H1 (cell line): ENCODE data around the gene OR2V1. TPM values are rescaled to one million over a fixed set of nuclear protein-coding genes. Genes with fewer than 3 reads are reported as not detected.
A peak's percentile ranks its signal among the peaks of the same experiment; 100 is the strongest.

Source experiments
- CTCF ChIA-PET: fragments of 300-600 bp; sonication (Branson Sonifier 250); formaldehyde crosslinking; loops from one replicate; lab custom pipeline; 2021; ENCODE audit not compliant: partially characterized antibody; lab: Charles Lee
- POLR2A ChIA-PET: fragments of 300-600 bp; sonication (Branson Sonifier 250); formaldehyde crosslinking; loops from one replicate; lab custom pipeline; 2021; ENCODE audit warnings: inconsistent platforms; ENCODE audit not compliant: partially characterized antibody; lab: Charles Lee
- DNase-seq, 2 experiments: peaks; one replicate each; pipeline versions ENCODE4 v3.0.0 to v3.0.0-alpha.2; 2010 to 2022; ENCODE audit warnings: low spot score in 2 of 2, low read depth in 1 of 2, mixed read lengths in 1 of 2
- FAIRE-seq: peaks from 2 replicates; lab custom pipeline; 2011; peaks lifted over from hg19 to GRCh38; lab: Jason Lieb, UNC
- H2AFZ ChIP-seq: 2 replicates; pipeline ENCODE4 v1.8.1; 2012; ENCODE audit warnings: low read length, inconsistent platforms
- H2AK5ac ChIP-seq: 2 replicates; pipeline ENCODE4 v1.6.1; 2013; ENCODE audit warnings: low read depth, low read length
- H2BK120ac ChIP-seq: replicated peaks from 2 replicates; pipeline ENCODE3; 2013; ENCODE audit warnings: low read depth, low read length, inconsistent platforms
- H2BK12ac ChIP-seq: 2 replicates; pipeline ENCODE4 v1.6.1; 2013; ENCODE audit warnings: low read depth, low read length
- H2BK15ac ChIP-seq: 2 replicates; pipeline ENCODE4 v1.6.1; 2013; ENCODE audit warnings: low read length
- H2BK20ac ChIP-seq: 2 replicates; pipeline ENCODE4 v1.6.1; 2013; ENCODE audit warnings: low read length
- H2BK5ac ChIP-seq: 2 replicates; pipeline ENCODE4 v1.6.1; 2013; ENCODE audit warnings: low read depth, low read length
- H3K14ac ChIP-seq: 2 replicates; pipeline ENCODE4 v1.6.1; 2013; ENCODE audit warnings: inconsistent platforms; ENCODE audit not compliant: insufficient read length
- H3K18ac ChIP-seq: 2 replicates; pipeline ENCODE4 v1.6.1; 2013; ENCODE audit warnings: low read length; ENCODE audit errors: extremely low read depth
- H3K23ac ChIP-seq: 2 replicates; pipeline ENCODE4 v1.6.1; 2013; ENCODE audit warnings: inconsistent platforms; ENCODE audit not compliant: insufficient read length
- H3K23me2 ChIP-seq: 2 replicates; pipeline ENCODE4 v1.6.1; 2013; ENCODE audit warnings: low read depth, low read length
- H3K27ac ChIP-seq: 2 replicates; pipeline ENCODE4 v1.6.1; 2011; ENCODE audit warnings: low read depth, low read length, inconsistent platforms
- H3K27me3 ChIP-seq, 4 experiments: replicated peaks in 1 of 4; 1 replicate in 1 of 4; 2 replicates in 3 of 4; pipeline versions ENCODE4 v1.6.1 to v1.8.1; 2011 to 2013; ENCODE audit warnings: low read length in 3 of 4, mild to moderate bottlenecking in 3 of 4, inconsistent platforms in 2 of 4, mixed read lengths in 2 of 4, moderate library complexity in 1 of 4; ENCODE audit not compliant: control insufficient read depth in 3 of 4, insufficient read depth in 3 of 4; ENCODE audit errors: extremely low read depth in 1 of 4
- H3K36me3 ChIP-seq, 4 experiments: 2 replicates each; pipeline versions ENCODE4 v1.6.1 to v1.8.1; 2011 to 2013; ENCODE audit warnings: mild to moderate bottlenecking in 4 of 4, low read length in 3 of 4, moderate library complexity in 2 of 4, control low read depth in 1 of 4, inconsistent platforms in 1 of 4; ENCODE audit not compliant: insufficient read depth in 4 of 4, control insufficient read depth in 2 of 4
- H3K4ac ChIP-seq: replicated peaks from 2 replicates; pipeline ENCODE3; 2013; ENCODE audit warnings: low read length, low read depth, mixed read lengths, inconsistent platforms; ENCODE audit not compliant: insufficient read length
- H3K4me1 ChIP-seq, 4 experiments: replicated peaks in 1 of 4; 1 replicate in 1 of 4; 2 replicates in 3 of 4; pipeline versions ENCODE4 v1.6.1 to v1.8.1; 2011 to 2013; ENCODE audit warnings: low read length in 3 of 4, inconsistent platforms in 2 of 4, mixed read lengths in 1 of 4; ENCODE audit not compliant: insufficient read depth in 4 of 4, control insufficient read depth in 3 of 4
- H3K4me2 ChIP-seq, 2 experiments: 2 replicates each; pipeline versions ENCODE4 v1.6.1 to v1.8.1; 2011 to 2013; ENCODE audit warnings: low read depth in 2 of 2, low read length in 2 of 2, control low read depth in 1 of 2, inconsistent platforms in 1 of 2, mild to moderate bottlenecking in 1 of 2; ENCODE audit not compliant: insufficient read depth in 1 of 2
- H3K4me3 ChIP-seq, 4 experiments: fragments of 200-600, 300-600 bp in 1 of 4; sonication (generic), shearing (Covaris generic), sonication (Bioruptor Twin) in 1 of 4; 2 replicates each; pipeline versions ENCODE4 v1.5.1 to v1.8.1; 2011 to 2016; ENCODE audit warnings: low read length in 4 of 4, low read depth in 3 of 4, control low read depth in 2 of 4, inconsistent platforms in 2 of 4, mild to moderate bottlenecking in 2 of 4, mixed read lengths in 1 of 4, moderate library complexity in 1 of 4; ENCODE audit not compliant: insufficient read depth in 2 of 4; ENCODE audit errors: extremely low read depth in 1 of 4
- H3K56ac ChIP-seq: replicated peaks from 2 replicates; pipeline ENCODE3; 2013; ENCODE audit warnings: low read depth, mild to moderate bottlenecking, mixed read lengths, low read length, inconsistent platforms; ENCODE audit not compliant: insufficient read length
- H3K79me1 ChIP-seq: 2 replicates; pipeline ENCODE4 v1.6.1; 2013; ENCODE audit warnings: low read depth, low read length, control low read depth
- H3K79me2 ChIP-seq, 2 experiments: 2 replicates each; pipeline versions ENCODE4 v1.6.1 to v1.8.1; 2012 to 2013; ENCODE audit warnings: low read length in 2 of 2, mild to moderate bottlenecking in 2 of 2, inconsistent platforms in 1 of 2; ENCODE audit not compliant: insufficient read depth in 2 of 2, control insufficient read depth in 1 of 2
- H3K9ac ChIP-seq, 4 experiments: replicated peaks in 1 of 4; 1 replicate in 1 of 4; 2 replicates in 3 of 4; pipeline versions ENCODE4 v1.6.1 to v1.8.1; 2011 to 2013; ENCODE audit warnings: low read depth in 3 of 4, low read length in 3 of 4, control low read depth in 2 of 4, mild to moderate bottlenecking in 2 of 4, moderate library complexity in 2 of 4, inconsistent platforms in 1 of 4; ENCODE audit errors: extremely low read depth in 1 of 4
- H3K9me3 ChIP-seq, 2 experiments: 2 replicates each; pipeline versions ENCODE4 v1.6.1 to v1.8.1; 2012 to 2013; ENCODE audit warnings: mild to moderate bottlenecking in 2 of 2, moderate library complexity in 2 of 2, control low read depth in 1 of 2, inconsistent platforms in 1 of 2, low read depth in 1 of 2, low read length in 1 of 2, mixed read lengths in 1 of 2; ENCODE audit not compliant: insufficient read depth in 2 of 2
- H4K20me1 ChIP-seq, 2 experiments: replicated peaks in 1 of 2; 2 replicates each; pipeline versions ENCODE3 to v1.8.1; 2011 to 2013; ENCODE audit warnings: inconsistent platforms in 2 of 2, low read length in 2 of 2, mild to moderate bottlenecking in 1 of 2; ENCODE audit not compliant: insufficient read depth in 2 of 2, control insufficient read depth in 1 of 2
- H4K5ac ChIP-seq: 2 replicates; pipeline ENCODE4 v1.6.1; 2013; ENCODE audit warnings: low read length, low read depth, mixed read lengths, inconsistent platforms; ENCODE audit not compliant: insufficient read length
- H4K8ac ChIP-seq: 2 replicates; pipeline ENCODE4 v1.8.0; 2013; ENCODE audit warnings: mild to moderate bottlenecking, moderate library complexity, low read length, inconsistent platforms; ENCODE audit not compliant: insufficient read depth; ENCODE audit errors: extremely low read depth
- H4K91ac ChIP-seq: replicated peaks from 2 replicates; pipeline ENCODE3; 2013; ENCODE audit warnings: low read length, mixed read lengths, inconsistent platforms; ENCODE audit not compliant: insufficient read length
- BRCA1 ChIP-seq: IDR thresholded peaks from 2 replicates; pipeline ENCODE4 v1.6.1; 2012; ENCODE audit warnings: low read depth, low read length, improper control_type of control experiment
- CBX8 ChIP-seq: fragments of 300-800, 300-1000 bp; sonication (generic); IDR thresholded peaks from 2 replicates; pipeline ENCODE4 v1.7.1; 2016; ENCODE audit warnings: low read depth, low read length, borderline replicate concordance
- FOSL1 ChIP-seq: IDR thresholded peaks from 2 replicates; pipeline ENCODE4 v1.6.1; 2011; ENCODE audit warnings: mild to moderate bottlenecking, low read depth, low read length, moderate library complexity; ENCODE audit not compliant: insufficient read depth
- KDM4A ChIP-seq: IDR thresholded peaks from one replicate; pipeline ENCODE4 v1.7.1; 2012; ENCODE audit warnings: low read depth, mild to moderate bottlenecking, moderate library complexity, low read length, inconsistent platforms; ENCODE audit not compliant: severe bottlenecking
- RNF2 ChIP-seq: fragments of 200-900, 300-1000 bp; sonication (generic); IDR thresholded peaks from 2 replicates; pipeline ENCODE4 v1.7.1; 2016; ENCODE audit warnings: borderline replicate concordance, low read depth, mild to moderate bottlenecking, antibody characterized with exemption, low read length; ENCODE audit not compliant: poor library complexity, severe bottlenecking; ENCODE audit errors: missing control alignments
- SP4 ChIP-seq: IDR thresholded peaks from 2 replicates; pipeline ENCODE4 v1.6.1; 2012; ENCODE audit warnings: low read length, inconsistent platforms
- TAF1 ChIP-seq: IDR thresholded peaks from 2 replicates; pipeline ENCODE4 v1.6.1; 2011; ENCODE audit warnings: mild to moderate bottlenecking, low read depth, low read length
- WGBS, 2 experiments: shearing (Covaris generic) in 1 of 2; methylation state at CpG; one replicate each; pipeline versions ENCODE4 v1.1.6 to v1.1.7; 2013 to 2015; ENCODE audit warnings: low lambda C conversion rate in 2 of 2, mixed read lengths in 2 of 2, inconsistent platforms in 1 of 2, low coverage in 1 of 2, missing lambda C conversion rate in 1 of 2; ENCODE audit not compliant: insufficient replicate concordance in 2 of 2, insufficient coverage in 1 of 2, insufficient read length in 1 of 2; ENCODE audit errors: extremely low coverage in 1 of 2, missing lambda C conversion rate in 1 of 2; 5-methylcytosine and 5-hydroxymethylcytosine counted together
- polyA plus RNA-seq, 7 experiments: library from polyadenylated mRNA; depleted of rRNA in 3 of 7; stranded (reverse) in 5 of 7; unstranded in 2 of 7; fragments of >200 nt in 5 of 7; fragments of 200-250 nt in 2 of 7; gene quantifications; 1 replicate in 5 of 7; 2 replicates in 1 of 7; 4 replicates in 1 of 7; pipeline versions ENCODE4 v1.2.1 to v1.2.3, GENCODE V29; 2011 to 2013; ENCODE audit warnings: missing spikeins in 2 of 7, mixed read lengths in 2 of 7
- total RNA-seq: library from RNA; stranded (reverse); fragmentation: NEBNext Ultra II Directional; extraction: Animal tissue kit (Norgen Biotek cat#: 25700); gene quantifications from 2 replicates; pipeline ENCODE4 v1.2.1, GENCODE V29; 2021
- TF ChIP-seq, protein P1 (sequence below), 3 experiments: IDR thresholded peaks; 1 replicate in 2 of 3; 2 replicates in 1 of 3; pipeline versions ENCODE4 v1.5.1 to v1.6.1; 2011; ENCODE audit warnings: low read length in 3 of 3, mild to moderate bottlenecking in 3 of 3, inconsistent platforms in 2 of 3, low read depth in 1 of 3, moderate library complexity in 1 of 3; ENCODE audit not compliant: insufficient read depth in 1 of 3; ENCODE audit errors: control extremely low read depth in 1 of 3

OR2V1 gene
- total and polyA plus RNA-seq, 2 of the 8 experiments (the other 6 are each of a cell fraction or from before 2014, with no cell fraction given) = not detected

DNA sequence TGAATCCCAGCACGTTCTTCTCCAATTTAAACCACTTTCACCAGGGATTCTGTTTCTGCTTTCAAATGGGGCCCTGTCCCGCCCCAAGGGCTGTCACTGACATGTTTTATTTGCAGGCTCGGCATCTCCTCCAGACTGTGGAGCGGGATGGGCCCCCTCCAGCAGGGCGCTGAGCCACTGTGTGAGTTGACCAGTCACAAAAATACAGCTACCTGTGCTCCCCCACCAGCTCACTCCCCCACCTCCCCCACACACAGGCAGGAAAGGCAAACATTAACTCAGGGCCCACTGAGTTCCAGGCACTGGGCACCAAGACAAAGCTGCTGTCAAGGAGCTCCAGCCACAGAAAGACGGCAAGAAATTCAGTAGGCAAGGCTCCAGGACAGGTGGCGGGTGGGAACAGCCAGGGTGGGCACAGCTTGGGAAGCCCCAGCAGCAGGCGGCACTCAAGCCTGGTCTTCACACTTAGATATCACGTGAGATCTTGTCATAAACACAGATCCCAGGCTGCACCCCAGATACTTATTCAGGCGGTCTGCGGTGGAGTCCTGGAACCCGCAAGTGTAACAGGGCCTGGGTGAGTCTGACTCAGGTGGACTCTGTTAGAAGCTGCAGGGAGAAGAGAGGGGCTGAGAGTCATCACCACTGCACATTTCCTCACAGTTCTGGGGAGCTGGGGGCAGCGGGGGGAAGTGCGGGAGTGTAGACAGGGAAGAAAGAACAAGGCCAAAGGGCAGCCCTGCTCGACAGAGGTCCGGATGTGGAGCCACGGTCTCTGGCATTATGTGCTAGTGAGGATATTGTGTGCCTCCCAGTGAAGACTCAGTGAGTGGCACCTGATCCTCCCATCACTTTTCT lies 44.7 kb downstream of the OR2V1 start:
- POLR2A ChIA-PET = interaction anchor here (1.2 to 1.6 kb wide), 2 partner anchors 46 to 255 kb away, joined by 3 read pairs; partner anchors contain the start of gene BTNL9
- H2BK12ac ChIP-seq = no peak overlapping the region
- no peak overlapping the region for H2BK5ac ChIP-seq
- peak overlapping the region; percentile 5; the same call in 1 of the 2 replicates for H4K8ac ChIP-seq
- H3K9me3 ChIP-seq = no peaks in the 10 kb centered on the region
- H2BK15ac ChIP-seq = no peak overlapping the region
- H2BK20ac ChIP-seq = no peak overlapping the region
- H3K23me2 ChIP-seq = no peaks in the 10 kb centered on the region
- no peak overlapping the region for H3K27ac ChIP-seq
- H3K79me1 ChIP-seq = no peaks in the 10 kb centered on the region
- no peak overlapping the region for H3K14ac ChIP-seq
- FAIRE-seq = no peak
- H3K18ac ChIP-seq = no peak overlapping the region
- H3K4me2 ChIP-seq = no peak overlapping the region
- no peak overlapping the region for H2AFZ ChIP-seq
- no peak for DNase-seq
- H4K20me1 ChIP-seq = no peaks in the 10 kb centered on the region
- no peak overlapping the region for H3K4me3 ChIP-seq
- 83% methylated on average over 17 of the region's 17 CpGs; no CpG with 5 or more reads in 1 of the 2 experiments for WGBS, 2 experiments
- H3K4ac ChIP-seq = no peak overlapping the region
- no peak overlapping the region for H2AK5ac ChIP-seq
- H3K79me2 ChIP-seq = no peaks in the 10 kb centered on the region
- H3K23ac ChIP-seq = no peak overlapping the region
- no peak overlapping the region for H3K56ac ChIP-seq
- no peak overlapping the region for H3K9ac ChIP-seq
- peaks cover 0 to 3% (median 2%) of the 10 kb centered on the region in 4 experiments; a peak in 5 of 7 replicates for H3K27me3 ChIP-seq
- H3K36me3 ChIP-seq = no peaks in the 10 kb centered on the region
- peaks cover 0 to 6% (median 0%) of the 10 kb centered on the region in 4 experiments; a peak in 1 of 7 replicates for H3K4me1 ChIP-seq
- no peak overlapping the region for H4K5ac ChIP-seq
- H4K91ac ChIP-seq = peak overlapping the region; percentile 19
- CTCF ChIA-PET = interaction anchor here (0.6 to 2.9 kb wide), 15 partner anchors 14 to 413 kb away, joined by 3 to 15 read pairs (median 3); no protein-coding TSS in a partner anchor
- no peak overlapping the region for H2BK120ac ChIP-seq
- no peak for TF ChIP-seq CBX8
- no peak for TF ChIP-seq RNF2
- no peak for TF ChIP-seq KDM4A
- no peak for TF ChIP-seq BRCA1
- TF ChIP-seq SP4 = no peak
- TF ChIP-seq, protein P1, sequence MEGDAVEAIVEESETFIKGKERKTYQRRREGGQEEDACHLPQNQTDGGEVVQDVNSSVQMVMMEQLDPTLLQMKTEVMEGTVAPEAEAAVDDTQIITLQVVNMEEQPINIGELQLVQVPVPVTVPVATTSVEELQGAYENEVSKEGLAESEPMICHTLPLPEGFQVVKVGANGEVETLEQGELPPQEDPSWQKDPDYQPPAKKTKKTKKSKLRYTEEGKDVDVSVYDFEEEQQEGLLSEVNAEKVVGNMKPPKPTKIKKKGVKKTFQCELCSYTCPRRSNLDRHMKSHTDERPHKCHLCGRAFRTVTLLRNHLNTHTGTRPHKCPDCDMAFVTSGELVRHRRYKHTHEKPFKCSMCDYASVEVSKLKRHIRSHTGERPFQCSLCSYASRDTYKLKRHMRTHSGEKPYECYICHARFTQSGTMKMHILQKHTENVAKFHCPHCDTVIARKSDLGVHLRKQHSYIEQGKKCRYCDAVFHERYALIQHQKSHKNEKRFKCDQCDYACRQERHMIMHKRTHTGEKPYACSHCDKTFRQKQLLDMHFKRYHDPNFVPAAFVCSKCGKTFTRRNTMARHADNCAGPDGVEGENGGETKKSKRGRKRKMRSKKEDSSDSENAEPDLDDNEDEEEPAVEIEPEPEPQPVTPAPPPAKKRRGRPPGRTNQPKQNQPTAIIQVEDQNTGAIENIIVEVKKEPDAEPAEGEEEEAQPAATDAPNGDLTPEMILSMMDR (IDR thresholded peaks at IDR 0.05; ENCODE audit: control extremely low read depth in 1 of 3, insufficient read depth in 1 of 3, low read depth in 1 of 3, low read length in 3 of 3) = no peak
- TF ChIP-seq TAF1 = no peak
- no peak for TF ChIP-seq FOSL1
